Spleen (tissue), 7 donors: ENCODE data around the gene FBLN5.

Experiments
- POLR2A ChIP-seq, 3 donors: fragments of 450-650 bp; IDR thresholded peaks; one replicate each; pipeline ENCODE4 v1.5.1; 2017; ENCODE audit warnings: antibody characterized with exemption in 3 of 3, mild to moderate bottlenecking in 1 of 3
- POLR2AphosphoS5 ChIP-seq, 3 donors: sonication (generic); formaldehyde crosslinking; IDR thresholded peaks; one replicate each; pipeline ENCODE4 v1.5.1; 2017; ENCODE audit warnings: antibody characterized with exemption in 3 of 3
- TF ChIP-seq, protein P1 (sequence below), 11 experiments: fragments of 200-600 bp in 7 of 11; fragments of 450-650 bp in 4 of 11; sonication (generic) in 4 of 11; IDR thresholded peaks in 8 of 11; conservative IDR thresholded peaks in 3 of 11; 1 replicate in 7 of 11; 2 replicates in 4 of 11; pipeline versions ENCODE4 v1.4.0 to v1.8.0; 2016 to 2021; ENCODE audit warnings: antibody characterized with exemption in 11 of 11, inconsistent platforms in 4 of 11, mild to moderate bottlenecking in 1 of 11
- donor health status: DM: no; HTN: no; CAD: no; lungs with moderate emphysema.
- donor health status: DM: no; HTN: no; CAD: no.
- donor health status: DM: no; HTN: no; CAD: no.

DNA sequence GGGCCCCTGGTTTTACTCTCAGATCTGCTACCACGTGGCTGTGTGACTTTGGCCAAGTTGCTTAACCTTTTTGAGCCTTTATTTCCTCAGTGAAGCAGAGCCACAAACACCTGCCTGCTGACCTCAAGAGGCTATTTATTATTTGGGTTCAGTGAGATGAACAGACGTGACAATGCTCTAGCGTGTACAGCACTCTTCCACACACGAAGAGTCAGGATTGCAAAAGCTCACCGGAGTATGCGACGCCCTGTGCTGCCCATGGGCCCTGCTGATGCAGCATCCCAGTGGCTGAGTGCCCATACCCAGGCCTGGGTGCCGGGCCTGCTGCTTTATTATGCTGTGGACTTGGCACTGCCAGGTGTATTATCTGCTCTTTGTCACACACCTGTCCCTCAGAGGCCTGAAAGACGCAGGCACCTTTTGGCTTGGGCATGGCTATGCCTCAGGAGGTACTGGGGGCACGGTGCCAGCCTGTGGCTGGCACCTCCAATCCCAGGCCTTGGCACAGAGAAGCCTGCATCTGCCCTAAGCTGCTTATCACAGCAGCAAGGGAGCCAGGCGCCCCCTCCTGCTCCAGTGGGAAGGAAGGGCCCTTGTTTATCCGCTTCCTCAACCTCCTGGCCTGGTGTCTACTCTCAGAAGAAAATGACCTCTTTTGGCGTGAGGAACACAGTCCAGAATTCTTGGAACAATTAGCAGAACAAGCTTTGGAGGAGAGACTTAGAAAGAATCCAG is 57.9 kb downstream of the FBLN5 start:
- TF ChIP-seq, protein P1, sequence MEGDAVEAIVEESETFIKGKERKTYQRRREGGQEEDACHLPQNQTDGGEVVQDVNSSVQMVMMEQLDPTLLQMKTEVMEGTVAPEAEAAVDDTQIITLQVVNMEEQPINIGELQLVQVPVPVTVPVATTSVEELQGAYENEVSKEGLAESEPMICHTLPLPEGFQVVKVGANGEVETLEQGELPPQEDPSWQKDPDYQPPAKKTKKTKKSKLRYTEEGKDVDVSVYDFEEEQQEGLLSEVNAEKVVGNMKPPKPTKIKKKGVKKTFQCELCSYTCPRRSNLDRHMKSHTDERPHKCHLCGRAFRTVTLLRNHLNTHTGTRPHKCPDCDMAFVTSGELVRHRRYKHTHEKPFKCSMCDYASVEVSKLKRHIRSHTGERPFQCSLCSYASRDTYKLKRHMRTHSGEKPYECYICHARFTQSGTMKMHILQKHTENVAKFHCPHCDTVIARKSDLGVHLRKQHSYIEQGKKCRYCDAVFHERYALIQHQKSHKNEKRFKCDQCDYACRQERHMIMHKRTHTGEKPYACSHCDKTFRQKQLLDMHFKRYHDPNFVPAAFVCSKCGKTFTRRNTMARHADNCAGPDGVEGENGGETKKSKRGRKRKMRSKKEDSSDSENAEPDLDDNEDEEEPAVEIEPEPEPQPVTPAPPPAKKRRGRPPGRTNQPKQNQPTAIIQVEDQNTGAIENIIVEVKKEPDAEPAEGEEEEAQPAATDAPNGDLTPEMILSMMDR (IDR thresholded peaks at IDR 0.05 in 8 of 11, conservative IDR thresholded peaks at IDR 0.05 in 3 of 11): no peak
- TF ChIP-seq POLR2AphosphoS5 (IDR thresholded peaks at IDR 0.05) (peak in 2 of 3 donors; percentile 41 to 61), POLR2A (IDR thresholded peaks at IDR 0.05) (no peak)
